Hindlimb muscle (tissue), 1 donor: ENCODE results near the gene PXMP2. TPM values are rescaled to one million over a fixed set of nuclear protein-coding genes. Genes with fewer than 3 reads are reported as not detected.
A peak's percentile ranks its signal among the peaks of the same experiment; 100 is the strongest.

Source experiments
- DNase-seq: peaks from one replicate; pipeline ENCODE4 v3.0.0-alpha.2; 2013
- polyA plus RNA-seq: library from polyadenylated mRNA; unstranded; fragments of 120-200 nt; gene quantifications from one replicate; pipeline ENCODE4 v1.2.1, GENCODE V29; 2013; ENCODE audit not compliant: insufficient read length

Gene PXMP2
- polyA plus RNA-seq, 1 donor: 18.2 TPM

GRCh38 chr12:132695431-132695830, 8.0 kb downstream of the PXMP2 start:
- DNase-seq: no peak

- no peak for DNase-seq
Observed at GRCh38 chr12:132698341-132698740, 11.0 kb downstream of the PXMP2 start.

- DNase-seq: no peak
Observed at GRCh38 chr12:132700212-132700822, 12.9 kb downstream of the PXMP2 start.

- no peak for DNase-seq
Observed at GRCh38 chr12:132702640-132703039, 15.3 kb downstream of the PXMP2 start.

- DNase-seq: no peak
Observed at GRCh38 chr12:132703641-132704040, 16.3 kb downstream of the PXMP2 start.

GRCh38 chr12:132707241-132707640, 19.9 kb downstream of the PXMP2 start:
- DNase-seq: no peak

- DNase-seq: no peak
Observed at GRCh38 chr12:132708150-132708549, 20.8 kb downstream of the PXMP2 start.

GRCh38 chr12:132710043-132710404, 22.6 kb downstream of the PXMP2 start:
- no peak for DNase-seq

- peak; percentile 88 for DNase-seq
Observed at GRCh38 chr12:132710405-132711079, 23.2 kb downstream of the PXMP2 start, which contains the start of gene PGAM5. Gene PGAM5 (plus strand): TSS chr12:132710842. CDS start chr12:132710877, 35 bp downstream.

GRCh38 chr12:132711080-132711843, 23.9 kb downstream of the PXMP2 start:
- no peak for DNase-seq

GRCh38 chr12:132713123-132713522, 25.7 kb downstream of the PXMP2 start:
- DNase-seq: no peak

GRCh38 chr12:132715874-132716273, 28.5 kb downstream of the PXMP2 start:
- no peak for DNase-seq

GRCh38 chr12:132716356-132716755, 29.0 kb downstream of the PXMP2 start:
- DNase-seq: no peak

GRCh38 chr12:132717011-132717410, 29.6 kb downstream of the PXMP2 start:
- DNase-seq: no peak

- no peak for DNase-seq
Observed at GRCh38 chr12:132717531-132718387, 30.4 kb downstream of the PXMP2 start.

- no peak for DNase-seq
Observed at GRCh38 chr12:132718644-132719043, 31.3 kb downstream of the PXMP2 start.

- no peak for DNase-seq
Observed at GRCh38 chr12:132719141-132719953, 32.0 kb downstream of the PXMP2 start.

- DNase-seq: no peak
Observed at GRCh38 chr12:132719954-132720324, 32.6 kb downstream of the PXMP2 start.

- no peak for DNase-seq
Observed at GRCh38 chr12:132720606-132721345, 33.4 kb downstream of the PXMP2 start.

- no peak for DNase-seq
Observed at GRCh38 chr12:132723015-132723763, 35.8 kb downstream of the PXMP2 start.
